Endothelial cell of umbilical vein (primary cell): ENCODE results near the gene TBC1D5. TPM values are rescaled to one million over a fixed set of nuclear protein-coding genes. Genes with fewer than 3 reads are reported as not detected.

Source experiments
- BruUV-seq: library from RNA; stranded (reverse); fragments of 400-500 nt; replicated peaks from 2 replicates; lab custom pipeline; 2021; lab: Mats Ljungman, UMichigan
- CTCF ChIA-PET: fragments of 300-600, 350-600 bp; sonication (Branson Sonifier 250); formaldehyde crosslinking; loops from one replicate; lab custom pipeline; 2021; ENCODE audit warnings: antibody characterized with exemption, inconsistent platforms; lab: Charles Lee
- POLR2A ChIA-PET: fragments of 300-600, 350-600 bp; sonication (Branson Sonifier 250); formaldehyde crosslinking; loops from one replicate; lab custom pipeline; 2021; ENCODE audit warnings: antibody characterized with exemption, inconsistent platforms; lab: Charles Lee
- DNase-seq: peaks from one replicate; pipeline ENCODE4 v3.0.0-alpha.2; 2011; ENCODE audit warnings: low read depth, low spot score
- FAIRE-seq: peaks from 2 replicates; lab custom pipeline; 2011; peaks lifted over from hg19 to GRCh38; lab: Jason Lieb, UNC
- H2AFZ ChIP-seq: 2 replicates; pipeline ENCODE4 v1.6.0; 2012; ENCODE audit warnings: low read depth, low read length, control low read depth, inconsistent platforms
- H3K27ac ChIP-seq: 2 replicates; pipeline ENCODE4 v1.5.1; 2011; ENCODE audit warnings: low read depth, mild to moderate bottlenecking, control low read depth, low read length, moderate library complexity; ENCODE audit not compliant: insufficient read depth
- H3K27me3 ChIP-seq, 2 experiments: 2 replicates each; pipeline versions ENCODE4 v1.6.0 to v1.6.1; 2011; ENCODE audit warnings: low read length in 2 of 2, mixed read lengths in 1 of 2; ENCODE audit not compliant: control insufficient read depth in 2 of 2, insufficient read depth in 2 of 2
- H3K36me3 ChIP-seq, 2 experiments: 2 replicates in 1 of 2; 3 replicates in 1 of 2; pipeline ENCODE4 v1.5.1; 2011; ENCODE audit warnings: low read length in 2 of 2, mild to moderate bottlenecking in 1 of 2, moderate library complexity in 1 of 2; ENCODE audit not compliant: control insufficient read depth in 2 of 2, insufficient read depth in 2 of 2; ENCODE audit errors: extremely low read depth in 1 of 2
- H3K4me1 ChIP-seq: 3 replicates; pipeline ENCODE4 v1.5.1; 2011; ENCODE audit warnings: mild to moderate bottlenecking, low read length; ENCODE audit not compliant: control insufficient read depth, insufficient read depth; ENCODE audit errors: extremely low read depth
- H3K4me2 ChIP-seq: 2 replicates; pipeline ENCODE4 v1.6.1; 2011; ENCODE audit warnings: low read length, control low read depth, mixed read lengths; ENCODE audit not compliant: insufficient read depth
- H3K4me3 ChIP-seq, 3 experiments: fragments of 200-600 bp in 1 of 3; sonication (generic), shearing (Covaris generic) in 1 of 3; replicated peaks in 1 of 3; 2 replicates each; pipeline ENCODE4 v1.5.1; 2011 to 2016; ENCODE audit warnings: control low read depth in 3 of 3, low read length in 3 of 3, mild to moderate bottlenecking in 2 of 3, inconsistent platforms in 1 of 3, low read depth in 1 of 3, moderate library complexity in 1 of 3; ENCODE audit not compliant: insufficient read depth in 1 of 3
- H3K79me2 ChIP-seq: 2 replicates; pipeline ENCODE4 v1.6.0; 2012; ENCODE audit warnings: low read length, inconsistent platforms; ENCODE audit not compliant: control insufficient read depth, insufficient read depth
- H3K9ac ChIP-seq: replicated peaks from 2 replicates; pipeline ENCODE3; 2011; ENCODE audit warnings: low read length, control low read depth; ENCODE audit not compliant: insufficient read depth; ENCODE audit errors: extremely low read depth
- H3K9me1 ChIP-seq: replicated peaks from 3 replicates; pipeline ENCODE4 v1.6.0; 2011; ENCODE audit warnings: mild to moderate bottlenecking, low read length; ENCODE audit not compliant: control insufficient read depth, insufficient read depth; ENCODE audit errors: extremely low read depth
- H3K9me3 ChIP-seq: replicated peaks from 2 replicates; pipeline ENCODE4 v1.5.1; 2012; ENCODE audit warnings: low read length, inconsistent platforms; ENCODE audit not compliant: control insufficient read depth, insufficient read depth
- H4K20me1 ChIP-seq: replicated peaks from 2 replicates; pipeline ENCODE3; 2011; ENCODE audit warnings: mild to moderate bottlenecking, low read length; ENCODE audit not compliant: control insufficient read depth, insufficient read depth; ENCODE audit errors: extremely low read depth
- CTCF ChIP-seq, 2 donors: IDR thresholded peaks; 1 replicate in 1 of 2; 2 replicates in 1 of 2; pipeline ENCODE4 v1.5.1; 2011; ENCODE audit warnings: low read length in 2 of 2, mild to moderate bottlenecking in 2 of 2, moderate library complexity in 2 of 2, control low read depth in 1 of 2, inconsistent platforms in 1 of 2, low read depth in 1 of 2; ENCODE audit not compliant: insufficient read depth in 1 of 2; ENCODE audit errors: extremely low read depth in 1 of 2
- EZH2 ChIP-seq: IDR thresholded peaks from 2 replicates; pipeline ENCODE4 v1.6.1; 2012; ENCODE audit warnings: borderline replicate concordance, low read depth, mild to moderate bottlenecking, moderate library complexity, low read length, inconsistent platforms; ENCODE audit not compliant: severe bottlenecking
- FOS ChIP-seq: IDR thresholded peaks from 2 replicates; pipeline ENCODE4 v1.6.1; 2011; ENCODE audit warnings: mild to moderate bottlenecking, low read length, moderate library complexity, borderline replicate concordance; ENCODE audit not compliant: insufficient read depth
- GATA2 ChIP-seq: IDR thresholded peaks from 2 replicates; pipeline ENCODE4 v1.7.0; 2011; ENCODE audit warnings: low read depth, mild to moderate bottlenecking, moderate library complexity, mixed read lengths, low read length; ENCODE audit not compliant: insufficient read length, insufficient read depth
- JUN ChIP-seq: IDR thresholded peaks from 2 replicates; pipeline ENCODE4 v1.6.1; 2011; ENCODE audit warnings: borderline replicate concordance, low read depth; ENCODE audit not compliant: insufficient read length, insufficient read depth
- MYC ChIP-seq: IDR thresholded peaks from one replicate; pipeline ENCODE4 v1.6.1; 2011; ENCODE audit warnings: mild to moderate bottlenecking, low read depth, low read length
- POLR2A ChIP-seq: IDR thresholded peaks from 2 replicates; pipeline ENCODE4 v1.6.1; 2012; ENCODE audit warnings: low read depth, mild to moderate bottlenecking, control low read depth, low read length
- POLR2AphosphoS5 ChIP-seq: IDR thresholded peaks from 2 replicates; pipeline ENCODE4 v1.6.1; 2012; ENCODE audit warnings: low read depth, mild to moderate bottlenecking, control low read depth, low read length, moderate library complexity; ENCODE audit not compliant: insufficient read depth
- dilution Hi-C: fragments of 300-500 bp; cut with MboI; formaldehyde crosslinking; loops from one replicate; pipeline ENCODE4 v1.15.0; 2019; ENCODE audit warnings: low sequenced_read_pairs; ENCODE audit not compliant: extremely low pct_ligation_motif_present
- intact Hi-C: fragments of 100-400 bp; cut with micrococcal nuclease; formaldehyde crosslinking; loops from one replicate; pipeline ENCODE4 v1.10.0; 2022
- polyA plus RNA-seq, 4 experiments: library from polyadenylated mRNA; depleted of rRNA in 3 of 4; stranded (reverse) in 3 of 4; unstranded in 1 of 4; fragments of >200 nt; gene quantifications; 2 replicates each; pipeline versions ENCODE4 v1.2.1 to v1.2.3, GENCODE V29; 2011 to 2012; ENCODE audit warnings: missing spikeins in 1 of 4
- total RNA-seq: library from RNA; stranded (reverse); gene quantifications from 2 replicates; pipeline ENCODE4 v1.2.3, GENCODE V29; 2021

The TBC1D5 gene
- total and polyA plus RNA-seq, 2 donors (not counting 3 experiments of a cell fraction or from before 2014, with no cell fraction given) = 17.5 to 44.7 TPM

GRCh38 chr3:17592956-17593355 is 149.5 kb downstream of the TBC1D5 start:
- Histone ChIP-seq H3K9ac (no peak overlapping the region), H3K9me3 (no peaks in the 10 kb centered on the region), H3K4me2 (no peak overlapping the region), H3K9me1 (no peaks in the 10 kb centered on the region), H2AFZ (no peak overlapping the region), H4K20me1 (no peaks in the 10 kb centered on the region), H3K79me2 (no peaks in the 10 kb centered on the region), H3K27me3 (no peaks in the 10 kb centered on the region), H3K36me3 (no peaks in the 10 kb centered on the region), H3K4me1 (no peaks in the 10 kb centered on the region), H3K4me3 (no peak overlapping the region), H3K27ac (no peak overlapping the region)
- TF ChIP-seq GATA2 (no peak), CTCF (IDR thresholded peaks at IDR 0.05; ENCODE audit: extremely low read depth in 1 of 2, insufficient read depth in 1 of 2, low read depth in 1 of 2, low read length in 2 of 2) (no peak), MYC (no peak), POLR2AphosphoS5 (no peak), FOS (no peak), JUN (no peak), EZH2 (no peak), POLR2A (no peak)
- CTCF ChIA-PET = interaction anchor here (1.3 to 1.4 kb wide), 2 partner anchors 52 to 248 kb away, joined by 3 to 4 read pairs; no protein-coding TSS in a partner anchor
- no TSS peak for BruUV-seq
- DNase-seq (no peak), FAIRE-seq (no peak)
- intact Hi-C loops (no loop called here), dilution Hi-C loops (no loop called here)
- POLR2A ChIA-PET = no interaction called here
